Colonic mucosa (tissue), 4 donors: ENCODE data around the gene VPS37C. TPM values are rescaled to one million over a fixed set of nuclear protein-coding genes. Genes with fewer than 3 reads are reported as not detected.
"Not testable (repeated sequence)": the region's sequence is repeated elsewhere in the genome, so short reads cannot be mapped to it uniquely, and the experiment has no call there.

Source experiments
- DNase-seq: peaks from one replicate; pipeline ENCODE4 v3.0.0-alpha.2; 2020
- H3K27ac ChIP-seq: fragments of 200-600 bp; one replicate; pipeline ENCODE4 v1.8.0; 2021
- H3K27me3 ChIP-seq: fragments of 200-600 bp; one replicate; pipeline ENCODE4 v1.8.0; 2021
- H3K36me3 ChIP-seq: fragments of 200-600 bp; one replicate; pipeline ENCODE4 v1.8.0; 2021
- H3K4me1 ChIP-seq: fragments of 200-600 bp; one replicate; pipeline ENCODE4 v1.8.0; 2021; ENCODE audit warnings: mild to moderate bottlenecking
- H3K4me3 ChIP-seq: fragments of 200-600 bp; one replicate; pipeline ENCODE4 v1.8.0; 2021
- H3K9ac ChIP-seq, 2 donors: one replicate each; pipeline ENCODE4 v1.7.0; 2013; ENCODE audit warnings: control low read depth in 2 of 2, low read depth in 2 of 2, low read length in 2 of 2
- H3K9me3 ChIP-seq: fragments of 200-600 bp; one replicate; pipeline ENCODE4 v1.8.0; 2021
- intact Hi-C: fragments of 100-400 bp; cut with DNase I; formaldehyde crosslinking; loops from one replicate; pipeline ENCODE4 v1.14.1; 2022
- total RNA-seq, 2 donors: library from RNA; stranded (reverse); fragmentation: NEBNext Ultra II Directional in 1 of 2; extraction: Animal tissue kit (Norgen Biotek cat#: 25700) in 1 of 2; gene quantifications; one replicate each; pipeline ENCODE4 v1.2.1, GENCODE V29; 2021
- TF ChIP-seq, protein P1 (sequence below): fragments of 200-600 bp; IDR thresholded peaks from one replicate; pipeline ENCODE4 v1.8.0; 2022; ENCODE audit warnings: antibody characterized with exemption, mild to moderate bottlenecking
- donor health status: healthy.
- donor health status: DM: no; HTN: no; CAD: no.
- donor health status: DM: no; HTN: no; CAD: no.

VPS37C gene
- total RNA-seq: 10 to 100 TPM; 26.8 to 35.4 TPM

DNA sequence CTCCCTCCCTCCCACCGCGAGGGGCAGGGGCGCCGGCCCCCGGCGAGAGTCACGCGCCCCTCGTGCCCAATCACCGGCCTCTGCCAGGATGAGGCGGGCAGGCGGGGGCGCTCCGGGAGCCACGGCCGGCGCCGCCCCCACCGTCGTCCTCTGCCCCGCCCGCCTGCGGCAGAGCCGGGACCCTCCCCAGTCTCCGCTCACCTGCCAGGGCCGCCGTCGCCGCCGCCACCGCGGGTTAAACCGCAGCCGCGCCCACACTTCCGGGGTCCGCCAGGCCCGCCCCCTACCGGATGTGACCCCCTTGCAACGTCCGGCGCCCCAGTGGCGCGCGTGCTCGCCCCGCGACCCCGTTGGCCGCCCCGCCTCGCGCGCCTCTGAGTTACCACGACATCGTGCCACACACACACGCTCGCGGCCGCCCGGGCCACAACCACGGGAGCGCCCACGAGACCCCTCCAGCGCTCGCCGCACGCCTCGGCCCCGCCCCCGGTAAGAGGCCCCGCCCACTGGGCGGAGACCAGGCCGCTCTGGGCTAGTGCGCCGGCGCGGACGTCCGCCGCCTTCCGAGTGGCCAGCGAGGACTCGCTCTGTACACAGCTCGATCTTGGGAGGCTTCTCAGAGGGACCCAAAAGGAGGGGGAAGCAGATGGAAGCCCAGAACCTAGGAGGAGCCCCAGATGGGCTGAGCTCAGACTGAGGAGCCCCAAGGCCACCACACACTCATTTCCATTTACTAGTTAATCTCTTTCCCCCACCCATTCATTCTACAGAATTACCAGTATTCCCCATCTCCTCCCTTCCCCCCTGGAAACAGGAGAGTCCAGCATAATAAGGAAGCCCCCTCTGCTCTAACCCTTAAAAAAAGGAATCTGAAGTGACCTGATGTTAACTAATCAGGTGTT lies at the start of gene VPS37C:
TSS of gene VPS37C (minus strand) at position 237 of the 902 bp plus-strand sequence. CDS start 22,597 bp downstream, outside the sequence.
- Histone ChIP-seq H3K9ac (peak within 1 kb of the TSS; percentile 68 to 80), H3K27ac (peak within 1 kb of the TSS; percentile 94), H3K36me3 (no peaks in the 10 kb centered on the region), H3K4me1 (peaks cover 3% of the 10 kb centered on the region), H3K27me3 (no peaks in the 10 kb centered on the region), H3K4me3 (peak within 1 kb of the TSS; percentile 51), H3K9me3 (no peaks in the 10 kb centered on the region)
- intact Hi-C loops: no loop called here
- peak; percentile 93 for DNase-seq
- TF ChIP-seq, protein P1, sequence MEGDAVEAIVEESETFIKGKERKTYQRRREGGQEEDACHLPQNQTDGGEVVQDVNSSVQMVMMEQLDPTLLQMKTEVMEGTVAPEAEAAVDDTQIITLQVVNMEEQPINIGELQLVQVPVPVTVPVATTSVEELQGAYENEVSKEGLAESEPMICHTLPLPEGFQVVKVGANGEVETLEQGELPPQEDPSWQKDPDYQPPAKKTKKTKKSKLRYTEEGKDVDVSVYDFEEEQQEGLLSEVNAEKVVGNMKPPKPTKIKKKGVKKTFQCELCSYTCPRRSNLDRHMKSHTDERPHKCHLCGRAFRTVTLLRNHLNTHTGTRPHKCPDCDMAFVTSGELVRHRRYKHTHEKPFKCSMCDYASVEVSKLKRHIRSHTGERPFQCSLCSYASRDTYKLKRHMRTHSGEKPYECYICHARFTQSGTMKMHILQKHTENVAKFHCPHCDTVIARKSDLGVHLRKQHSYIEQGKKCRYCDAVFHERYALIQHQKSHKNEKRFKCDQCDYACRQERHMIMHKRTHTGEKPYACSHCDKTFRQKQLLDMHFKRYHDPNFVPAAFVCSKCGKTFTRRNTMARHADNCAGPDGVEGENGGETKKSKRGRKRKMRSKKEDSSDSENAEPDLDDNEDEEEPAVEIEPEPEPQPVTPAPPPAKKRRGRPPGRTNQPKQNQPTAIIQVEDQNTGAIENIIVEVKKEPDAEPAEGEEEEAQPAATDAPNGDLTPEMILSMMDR: no peak

DNA sequence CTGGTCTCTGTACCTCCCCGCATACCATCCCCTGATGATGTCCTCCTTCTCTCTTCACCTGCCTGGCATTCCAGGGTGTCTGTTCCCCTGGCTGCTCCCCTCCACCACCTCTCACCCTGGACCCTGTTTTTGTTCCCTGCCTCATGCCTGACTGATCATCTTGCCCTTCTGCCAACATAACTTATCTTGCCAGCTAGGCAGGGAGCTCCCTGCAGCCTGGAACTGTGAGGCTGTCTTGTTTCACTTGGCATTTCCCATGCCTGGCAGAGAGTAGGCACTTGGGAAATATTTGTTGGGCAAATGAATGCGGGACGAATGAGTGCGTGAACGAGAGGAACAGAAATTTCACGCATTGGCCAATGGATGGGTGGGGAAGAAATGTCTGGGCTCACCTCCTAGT lies 49.4 kb upstream of the VPS37C start:
- H3K27me3 ChIP-seq, H3K36me3 ChIP-seq, H3K9me3 ChIP-seq, H3K27ac ChIP-seq, H3K4me3 ChIP-seq, intact Hi-C loops, H3K9ac ChIP-seq, H3K4me1 ChIP-seq, DNase-seq: not testable (repeated sequence)

DNA sequence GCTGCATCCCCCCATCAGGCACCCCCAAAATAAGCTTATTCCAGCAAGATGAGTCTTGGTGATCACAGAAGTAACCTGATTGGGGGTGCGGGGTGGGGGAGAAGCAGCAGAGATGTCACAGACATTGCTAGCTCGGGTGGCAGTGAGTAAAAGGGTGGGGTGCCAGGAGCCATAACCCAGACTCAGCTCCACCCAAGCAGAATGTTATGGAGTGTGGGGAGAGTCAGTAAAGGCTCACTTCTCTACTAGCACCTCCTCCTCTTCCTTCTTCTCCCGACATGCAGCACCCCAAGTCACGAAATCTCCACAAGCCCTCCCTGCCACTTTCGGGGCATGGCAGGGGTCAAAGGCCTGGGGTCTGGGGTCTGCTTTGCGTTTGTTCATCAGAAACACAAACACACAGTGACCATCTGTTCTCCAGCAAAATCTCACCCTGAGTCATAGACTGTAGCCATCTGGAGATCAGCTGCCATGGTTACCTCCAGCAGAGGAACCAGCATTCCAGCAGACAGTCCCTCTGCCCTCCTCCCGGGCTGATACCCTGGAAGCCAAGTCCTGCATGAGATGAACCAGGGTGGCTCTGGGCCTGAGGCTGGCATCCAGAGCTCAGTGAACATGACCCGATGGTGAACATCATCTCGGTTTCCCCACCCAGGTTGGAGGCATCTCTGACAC lies 46.5 kb upstream of the VPS37C start:
- intact Hi-C loops, H3K4me3 ChIP-seq, H3K36me3 ChIP-seq, DNase-seq, H3K9ac ChIP-seq, H3K9me3 ChIP-seq, H3K27ac ChIP-seq, H3K27me3 ChIP-seq, H3K4me1 ChIP-seq: not testable (repeated sequence)

DNA sequence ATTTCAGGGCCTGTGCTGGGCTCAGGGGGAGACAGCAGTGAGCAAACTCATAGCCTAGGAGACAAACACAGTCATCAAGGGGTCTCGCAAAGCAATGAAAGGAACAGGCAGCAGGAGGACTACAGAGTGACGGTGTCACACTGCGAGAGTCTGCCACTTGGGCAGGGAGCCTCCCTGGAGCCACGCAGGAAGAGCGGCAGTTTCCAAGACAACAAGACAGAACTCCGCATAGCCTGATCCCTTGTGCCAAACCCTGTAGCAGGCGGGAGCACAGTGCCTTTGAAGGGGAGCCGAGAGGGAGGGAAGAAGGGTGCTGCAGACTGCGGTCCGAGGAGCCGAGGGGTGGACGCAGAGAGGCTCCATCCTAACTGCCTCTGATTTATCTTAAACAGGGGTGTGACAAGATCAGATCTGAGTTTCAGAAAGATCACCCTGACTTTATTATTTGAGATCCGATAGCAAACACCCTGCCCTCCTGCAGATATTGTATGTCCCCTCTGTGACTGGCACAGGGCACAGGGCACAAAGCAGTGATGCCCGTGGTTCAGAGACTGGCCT lies 43.4 kb upstream of the VPS37C start:
- intact Hi-C loops, H3K36me3 ChIP-seq, H3K4me3 ChIP-seq: not testable (repeated sequence)

DNA sequence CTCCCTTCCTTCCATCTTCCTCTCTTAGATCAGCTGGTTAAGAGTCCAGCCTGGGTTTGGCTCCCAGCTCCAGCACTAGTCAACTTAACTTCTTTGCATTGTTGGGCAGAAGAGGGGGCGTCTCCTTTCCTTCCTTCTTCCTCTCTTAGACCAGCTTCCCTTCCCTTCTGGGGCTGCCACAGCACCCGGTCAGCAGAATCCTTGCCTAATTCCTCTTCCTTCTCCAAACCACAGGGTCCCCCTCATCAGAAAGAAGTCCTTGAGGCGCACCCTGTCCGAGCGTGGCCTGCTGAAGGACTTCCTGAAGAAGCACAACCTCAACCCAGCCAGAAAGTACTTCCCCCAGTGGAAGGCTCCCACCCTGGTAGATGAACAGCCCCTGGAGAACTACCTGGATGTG lies 42.6 kb upstream of the VPS37C start:
- DNase-seq, H3K4me1 ChIP-seq, H3K9me3 ChIP-seq, intact Hi-C loops, H3K27me3 ChIP-seq, H3K27ac ChIP-seq, H3K4me3 ChIP-seq, H3K9ac ChIP-seq, H3K36me3 ChIP-seq: not testable (repeated sequence)

More for the DNA sequence above, 43.4 kb upstream of the VPS37C start:
- DNase-seq, H3K9ac ChIP-seq, H3K27me3 ChIP-seq, H3K27ac ChIP-seq, H3K4me1 ChIP-seq, H3K9me3 ChIP-seq: not testable (repeated sequence)

DNA sequence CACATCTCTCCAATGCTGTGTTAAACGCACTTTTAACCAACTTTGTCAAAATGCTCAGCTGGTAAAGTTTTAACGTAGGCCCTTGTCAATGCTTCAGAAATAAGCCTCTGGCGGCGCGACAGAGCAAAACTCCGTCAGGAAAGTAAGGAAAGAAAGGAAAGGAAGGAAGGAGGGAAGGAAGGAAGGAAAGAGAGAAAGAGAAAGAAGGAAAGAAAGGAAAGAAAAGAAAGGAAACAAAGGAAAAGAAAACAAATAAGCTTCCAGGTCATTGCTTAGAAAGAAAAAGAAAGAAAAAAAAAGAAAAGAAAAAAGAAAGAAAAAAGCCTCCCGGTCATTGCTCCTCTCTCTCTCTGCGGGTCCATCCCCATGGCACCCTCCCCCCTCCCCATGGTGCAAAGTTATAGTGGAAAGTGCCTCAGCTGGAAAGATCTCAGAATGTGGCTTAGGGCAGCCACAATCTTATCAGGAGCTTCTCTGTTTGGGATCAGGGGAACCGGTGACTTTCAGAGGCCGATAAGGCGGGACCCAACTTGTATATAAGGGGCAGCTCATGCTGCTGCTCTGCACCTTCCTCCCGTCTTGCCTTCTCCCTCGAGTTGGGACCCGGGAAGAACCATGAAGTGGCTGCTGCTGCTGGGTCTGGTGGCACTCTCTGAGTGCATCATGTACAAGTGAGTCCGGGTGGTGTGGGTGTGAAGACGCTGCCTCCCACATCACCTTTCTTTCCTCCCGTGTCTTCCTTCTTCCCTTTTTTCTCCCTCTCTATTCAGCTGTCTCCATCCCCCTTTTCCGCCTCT lies 41.9 kb upstream of the VPS37C start, which contains the start of gene PGA3:
TSS of gene PGA3 (plus strand) at position 566 of the 797 bp plus-strand sequence. CDS start at position 616, 50 bp downstream.
- H3K9me3 ChIP-seq, intact Hi-C loops, H3K9ac ChIP-seq, H3K4me1 ChIP-seq, H3K27me3 ChIP-seq, H3K27ac ChIP-seq, DNase-seq, H3K4me3 ChIP-seq, H3K36me3 ChIP-seq: not testable (repeated sequence)

DNA sequence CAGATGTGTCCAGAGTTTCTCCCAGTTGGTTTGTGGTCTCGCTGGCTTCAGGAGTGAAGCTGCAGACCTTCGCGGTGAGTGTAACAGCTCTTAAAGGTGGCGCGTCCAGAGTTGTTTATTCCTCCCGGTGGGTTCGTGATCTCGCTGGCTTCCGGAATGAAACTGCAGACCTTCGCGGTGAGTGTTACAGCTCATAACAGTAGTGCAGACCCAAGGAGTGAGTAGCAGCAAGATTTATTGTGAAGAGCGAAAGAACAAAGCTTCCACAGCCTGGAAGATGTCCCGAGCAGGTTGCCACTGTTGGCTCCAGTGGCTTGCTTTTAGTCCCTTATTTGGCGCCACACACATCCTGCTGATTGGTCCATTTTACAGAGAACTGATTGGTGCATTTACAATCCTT lies 40.2 kb upstream of the VPS37C start:
- Histone ChIP-seq H3K36me3 (no peaks in the 10 kb centered on the region), H3K4me1 (no peaks in the 10 kb centered on the region), H3K27ac (no peak overlapping the region), H3K9me3 (no peaks in the 10 kb centered on the region), H3K4me3 (no peak overlapping the region), H3K9ac (no peak overlapping the region), H3K27me3 (no peaks in the 10 kb centered on the region)
- TF ChIP-seq, protein P1: no peak
- no peak for DNase-seq
- intact Hi-C loops: no loop called here
